Hepatocyte (in vitro differentiated cells): ENCODE results near the gene ITIH6. TPM values are rescaled to one million over a fixed set of nuclear protein-coding genes. Genes with fewer than 3 reads are reported as not detected.
A peak's percentile ranks its signal among the peaks of the same experiment; 100 is the strongest.

Experiments
- DNase-seq: peaks from one replicate; pipeline ENCODE4 v3.0.0-alpha.2; 2016; ENCODE audit warnings: low spot score
- H2AFZ ChIP-seq: fragments of 200-600 bp; sonication (generic); 2 replicates; pipeline ENCODE4 v1.6.0; 2016; ENCODE audit warnings: antibody characterized with exemption, mild to moderate bottlenecking
- H3K27ac ChIP-seq: fragments of 200-600 bp; sonication (generic); 2 replicates; pipeline ENCODE4 v1.5.1; 2016; ENCODE audit warnings: mild to moderate bottlenecking
- H3K27me3 ChIP-seq: fragments of 200-600 bp; sonication (generic); 2 replicates; pipeline ENCODE4 v1.6.1; 2016
- H3K36me3 ChIP-seq: fragments of 200-600 bp; sonication (generic); replicated peaks from 2 replicates; pipeline ENCODE4 v1.5.1; 2016; ENCODE audit warnings: low read depth; ENCODE audit not compliant: insufficient read depth
- H3K4me1 ChIP-seq: fragments of 200-600 bp; sonication (generic); 2 replicates; pipeline ENCODE4 v1.5.1; 2016; ENCODE audit warnings: mild to moderate bottlenecking, moderate library complexity; ENCODE audit not compliant: insufficient read depth
- H3K4me2 ChIP-seq: fragments of 200-600 bp; sonication (generic); 2 replicates; pipeline ENCODE4 v1.6.0; 2016
- H3K4me3 ChIP-seq: fragments of 200-600 bp; sonication (generic); 2 replicates; pipeline ENCODE4 v1.5.1; 2016; ENCODE audit warnings: mild to moderate bottlenecking
- H3K79me2 ChIP-seq: fragments of 200-600 bp; sonication (generic); 2 replicates; pipeline ENCODE4 v1.6.0; 2017; ENCODE audit warnings: mild to moderate bottlenecking
- H3K9me2 ChIP-seq: fragments of 200-600 bp; sonication (generic); replicated peaks from 2 replicates; pipeline ENCODE4 v1.6.0; 2017; ENCODE audit warnings: mild to moderate bottlenecking; ENCODE audit not compliant: insufficient read depth
- H3K9me3 ChIP-seq: fragments of 200-600 bp; sonication (generic); 2 replicates; pipeline ENCODE4 v1.5.1; 2016; ENCODE audit warnings: low read depth, mild to moderate bottlenecking
- H4K20me1 ChIP-seq: fragments of 200-600 bp; sonication (generic); 2 replicates; pipeline ENCODE4 v1.6.0; 2016; ENCODE audit warnings: mild to moderate bottlenecking; ENCODE audit not compliant: insufficient read depth, poor library complexity, severe bottlenecking
- CTCF ChIP-seq: fragments of 200-600 bp; sonication (generic); IDR thresholded peaks from 2 replicates; pipeline ENCODE4 v1.5.1; 2016; ENCODE audit warnings: antibody characterized with exemption, mild to moderate bottlenecking; ENCODE audit not compliant: poor library complexity
- EZH2 ChIP-seq: fragments of 200-600 bp; sonication (generic); IDR thresholded peaks from 2 replicates; pipeline ENCODE4 v1.6.1; 2016; ENCODE audit warnings: antibody characterized with exemption, mild to moderate bottlenecking, borderline replicate concordance
- EZH2phosphoT487 ChIP-seq: fragments of 200-600 bp; sonication (generic); IDR thresholded peaks from one replicate; pipeline ENCODE4 v1.6.1; 2018; ENCODE audit warnings: antibody characterized with exemption, mild to moderate bottlenecking, low read depth, moderate library complexity; ENCODE audit not compliant: unreplicated experiment, severe bottlenecking
- WGBS: methylation state at CpG from one replicate; pipeline ENCODE4 v1.1.6; 2016; ENCODE audit warnings: low lambda C conversion rate; ENCODE audit errors: missing lambda C conversion rate; 5-methylcytosine and 5-hydroxymethylcytosine counted together
- polyA plus RNA-seq: library from polyadenylated mRNA; unstranded; fragments of >200 nt; fragmentation: Nextera tagmentation; extraction: Ambion mirVana; gene quantifications from 2 replicates; pipeline ENCODE4 v1.2.1, GENCODE V29; 2016
- small RNA-seq: library from RNA; depleted of rRNA; stranded (forward); fragments of <200 nt; gene quantifications from one replicate; pipeline ENCODE3, GENCODE V24; 2014
- total RNA-seq: library from RNA; depleted of rRNA; stranded (reverse); fragments of >200 nt; gene quantifications from 2 replicates; pipeline ENCODE4 v1.2.3, GENCODE V29; 2014

ITIH6 gene
- total and polyA plus RNA-seq, 2 experiments from 2014 or later: not detected

DNA sequence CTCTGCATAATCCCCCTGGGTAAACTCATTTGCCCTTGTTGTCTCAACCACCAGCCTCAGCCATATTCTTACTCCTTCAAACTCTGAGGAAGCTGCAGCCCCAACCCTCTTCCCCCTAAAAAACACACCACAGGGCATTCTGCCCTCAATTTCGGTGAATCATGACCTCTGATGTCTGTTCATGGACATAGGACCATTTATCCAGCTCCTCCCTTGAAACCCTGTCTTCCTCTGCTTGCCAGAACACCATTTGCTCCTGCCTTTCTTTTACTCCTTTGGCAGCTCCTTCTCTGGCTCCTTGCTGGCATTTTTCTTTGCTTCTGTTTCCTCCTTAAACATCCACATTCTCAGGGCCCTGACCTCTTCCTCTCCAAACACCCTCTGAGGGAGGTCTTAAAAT is 87.1 kb downstream of the ITIH6 start:
- Histone ChIP-seq H3K4me3 (no peak overlapping the region), H3K4me1 (no peaks in the 10 kb centered on the region), H3K9me3 (no peaks in the 10 kb centered on the region), H4K20me1 (no peaks in the 10 kb centered on the region), H3K27ac (no peak overlapping the region), H3K79me2 (no peaks in the 10 kb centered on the region), H3K4me2 (no peak overlapping the region), H3K9me2 (no peaks in the 10 kb centered on the region), H2AFZ (no peak overlapping the region), H3K27me3 (no peaks in the 10 kb centered on the region), H3K36me3 (no peaks in the 10 kb centered on the region)
- WGBS: 55% methylated on average over 1 of the region's 1 CpG
- DNase-seq: no peak
- TF ChIP-seq EZH2: no peak
- TF ChIP-seq CTCF: no peak
- no peak for TF ChIP-seq EZH2phosphoT487

DNA sequence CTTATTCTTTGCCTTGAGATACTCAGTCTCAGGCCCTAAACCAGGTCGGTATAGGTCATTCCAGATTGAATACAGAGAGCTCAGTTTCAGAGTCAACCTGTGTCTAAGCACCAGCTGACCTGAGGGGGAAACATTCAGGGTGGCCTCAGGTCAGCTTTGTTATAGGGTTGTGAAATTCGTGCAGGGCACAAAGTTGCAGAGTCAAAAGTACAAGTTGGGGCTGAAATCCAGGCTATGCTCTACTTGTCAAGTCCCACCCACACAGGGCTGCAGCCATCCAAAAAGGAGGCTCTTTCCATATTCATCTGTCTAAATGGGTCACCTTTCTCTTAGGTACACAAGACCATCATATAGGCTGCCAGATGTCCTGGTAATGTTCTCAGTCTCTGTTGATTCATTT is 89.7 kb downstream of the ITIH6 start:
- Histone ChIP-seq H3K4me3 (no peak overlapping the region), H2AFZ (no peak overlapping the region), H3K27me3 (no peaks in the 10 kb centered on the region), H3K27ac (no peak overlapping the region), H3K79me2 (no peaks in the 10 kb centered on the region), H4K20me1 (no peaks in the 10 kb centered on the region), H3K9me2 (no peaks in the 10 kb centered on the region), H3K36me3 (no peaks in the 10 kb centered on the region), H3K9me3 (no peaks in the 10 kb centered on the region), H3K4me2 (no peak overlapping the region), H3K4me1 (no peaks in the 10 kb centered on the region)
- TF ChIP-seq EZH2 (no peak), CTCF (no peak), EZH2phosphoT487 (no peak)
- WGBS: 47% methylated on average over 2 of the region's 2 CpGs
- no peak for DNase-seq

Small RNAs within 50 kb of the gene (small RNA-seq; reads per million reads assigned to genes)
- gene AL049732.1 (not detected), gene SNORA11 (151 reads per million, percentile 98 among the genes with 10 or more reads in this experiment)

Other genes with a start within 250 kb of the ITIH6 start
- gene MAGED2, start 9.5 kb upstream of the ITIH6 start, total RNA-seq: 475 and 509 TPM in 2 replicates
- gene MAGED2, start 9.5 kb upstream of the ITIH6 start, polyA plus RNA-seq: 612 and 645 TPM in 2 replicates
- gene TRO, start 122.6 kb upstream of the ITIH6 start, total RNA-seq: 46.2 and 53.5 TPM in 2 replicates
- gene TRO, start 122.6 kb upstream of the ITIH6 start, polyA plus RNA-seq: 65.7 and 89.2 TPM in 2 replicates
- gene PFKFB1, start 195.9 kb upstream of the ITIH6 start, total RNA-seq: 1.5 and 2.1 TPM in 2 replicates
- 0.59 and 1.4 TPM in 2 replicates for gene PFKFB1, start 195.9 kb upstream of the ITIH6 start, polyA plus RNA-seq
- 11.5 and 13.8 TPM in 2 replicates for gene APEX2, start 202.1 kb upstream of the ITIH6 start, total RNA-seq
- gene APEX2, start 202.1 kb upstream of the ITIH6 start, polyA plus RNA-seq: 19.1 and 19.9 TPM in 2 replicates
- gene ALAS2, start 232.7 kb upstream of the ITIH6 start, total RNA-seq: 0.36 TPM in 1 of 2 replicates, not detected in the other
- not detected in 2 replicates for gene ALAS2, start 232.7 kb upstream of the ITIH6 start, polyA plus RNA-seq